ENCODE measurements around the gene RREB1. TPM values are rescaled to one million over a fixed set of nuclear protein-coding genes. Genes with fewer than 3 reads are reported as not detected.
"Not testable (repeated sequence)": the region's sequence is repeated elsewhere in the genome, so short reads cannot be mapped to it uniquely, and the experiment has no call there.

Gene RREB1
- total and polyA plus RNA-seq, 2 experiments from 2014 or later, result 6.4 to 12.4 TPM

DNA sequence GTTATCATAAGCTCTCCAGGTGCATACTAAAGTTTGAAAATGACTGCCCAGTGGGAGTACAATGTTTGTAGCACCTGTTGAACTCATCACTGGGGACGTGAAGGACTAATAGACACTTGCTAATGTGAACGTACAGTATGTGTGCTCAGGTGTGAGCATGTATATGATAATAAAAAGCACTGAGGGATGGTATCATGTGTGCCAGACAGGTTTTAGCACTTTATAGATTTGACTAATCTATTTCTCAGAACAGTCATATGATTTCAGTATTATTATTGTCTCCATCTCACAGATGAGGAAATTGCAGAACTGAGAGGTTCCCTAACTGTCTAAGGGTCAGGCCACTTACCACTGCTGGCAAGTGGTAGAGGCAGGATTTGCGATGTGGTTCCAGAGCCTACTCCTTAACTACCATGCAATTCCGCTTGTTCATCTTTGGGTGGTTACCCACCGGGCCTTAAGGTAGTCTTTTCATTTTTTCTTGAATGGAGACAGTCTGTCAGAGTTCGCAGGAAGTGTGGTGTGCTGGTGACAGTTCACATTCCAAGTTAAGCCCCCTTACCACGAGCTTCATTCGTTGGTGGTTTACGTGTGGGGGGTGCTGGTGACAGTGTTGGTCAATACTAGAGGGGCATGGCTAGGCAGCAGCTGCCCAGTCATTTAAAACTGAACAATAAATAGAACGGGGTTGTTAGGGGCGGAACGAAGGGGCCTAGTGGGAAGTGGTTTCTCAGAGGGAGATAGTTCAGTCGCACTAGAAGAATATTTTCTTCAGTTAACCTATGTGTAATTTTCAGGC is 46.8 kb downstream of the RREB1 start:
- Histone ChIP-seq H3K9me3 (ENCODE audit: low read depth) (no peaks in the 10 kb centered on the region), H3K9ac (no peak overlapping the region), H3K27me3 (replicated peaks; ENCODE audit: insufficient read depth) (no peaks in the 10 kb centered on the region), H3K4me3 (no peak overlapping the region), H3K27ac (no peak overlapping the region), H3K9me2 (ENCODE audit: insufficient read depth) (no peaks in the 10 kb centered on the region), H4K20me1 (ENCODE audit: insufficient read depth) (no peaks in the 10 kb centered on the region), H3K36me3 (ENCODE audit: low read depth) (no peaks in the 10 kb centered on the region), H3K4me1 (ENCODE audit: insufficient read depth) (peaks cover 65% of the 10 kb centered on the region), H3K79me2 (ENCODE audit: insufficient read depth) (peaks cover 92% of the 10 kb centered on the region), H3K4me2 (ENCODE audit: unreplicated experiment) (no peak overlapping the region), H2AFZ (no peak overlapping the region), H3F3A (ENCODE audit: insufficient read depth) (peaks cover 39% of the 10 kb centered on the region)
- no peak for DNase-seq
- WGBS, 2 experiments (ENCODE audit: low coverage in 1 of 2, low lambda C conversion rate in 2 of 2, missing lambda C conversion rate in 2 of 2), result 93 to 94% methylated on average over 13 of the region's 13 CpGs
- TF ChIP-seq EZH2 (IDR thresholded peaks at IDR 0.05; ENCODE audit: insufficient read depth, poor library complexity, severe bottlenecking), result no peak
- TF ChIP-seq EZH2phosphoT487 (IDR thresholded peaks at IDR 0.05; ENCODE audit: insufficient read depth, low read depth), result no peak
- in situ Hi-C loops (cut with MboI), result no loop called here

DNA sequence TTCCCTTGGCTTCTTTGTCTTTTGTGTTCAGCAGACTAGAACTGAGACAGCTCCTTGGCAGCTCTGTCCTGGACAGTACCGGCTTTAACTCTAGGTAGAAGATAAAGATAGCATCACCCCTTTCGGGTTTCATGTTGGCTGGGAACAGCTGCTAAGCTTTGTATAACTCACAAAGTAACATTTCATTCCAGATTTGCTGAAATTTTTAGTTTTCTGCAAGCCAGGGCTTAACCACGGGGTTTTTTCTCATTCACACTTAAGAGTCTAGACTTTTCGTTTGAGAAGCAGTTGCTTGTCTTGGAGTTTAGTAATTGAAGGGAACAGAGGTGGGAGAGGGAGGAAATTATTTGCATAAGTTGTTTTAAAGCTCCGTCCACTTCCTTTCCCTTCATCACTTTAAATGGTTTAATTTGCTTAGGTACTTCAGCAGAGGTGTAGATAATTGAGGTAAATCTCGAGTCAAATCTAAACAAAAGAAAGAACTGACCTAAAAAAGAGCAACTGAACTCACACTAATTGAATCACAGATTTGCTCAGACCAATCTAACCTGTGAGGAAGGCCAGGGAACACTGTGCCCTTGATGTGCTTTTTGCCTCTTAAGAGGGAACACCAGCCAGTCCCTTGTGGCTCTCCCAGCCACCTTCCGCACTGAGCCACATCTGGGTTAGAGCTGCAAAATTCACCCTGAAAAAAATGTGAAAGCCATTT is 48.3 kb downstream of the RREB1 start:
- Histone ChIP-seq H4K20me1 (ENCODE audit: insufficient read depth) (no peaks in the 10 kb centered on the region), H3K36me3 (ENCODE audit: low read depth) (no peaks in the 10 kb centered on the region), H3K9me3 (ENCODE audit: low read depth) (no peaks in the 10 kb centered on the region), H3K27ac (peak overlapping the region; percentile 79), H3K4me3 (peak overlapping the region; percentile 64; the same call in 1 of the 2 replicates), H3K9me2 (ENCODE audit: insufficient read depth) (no peaks in the 10 kb centered on the region), H3K4me1 (ENCODE audit: insufficient read depth) (peaks cover 66% of the 10 kb centered on the region), H3K27me3 (replicated peaks; ENCODE audit: insufficient read depth) (no peaks in the 10 kb centered on the region), H3K79me2 (ENCODE audit: insufficient read depth) (peaks cover 92% of the 10 kb centered on the region), H3K4me2 (ENCODE audit: unreplicated experiment) (peak overlapping the region; percentile 67), H3K9ac (peak overlapping the region; percentile 51; the same call in 1 of the 2 replicates), H2AFZ (no peak overlapping the region), H3F3A (ENCODE audit: insufficient read depth) (peaks cover 48% of the 10 kb centered on the region)
- DNase-seq, result peak; percentile 40
- TF ChIP-seq EZH2 (IDR thresholded peaks at IDR 0.05; ENCODE audit: insufficient read depth, poor library complexity, severe bottlenecking), result no peak
- TF ChIP-seq EZH2phosphoT487 (IDR thresholded peaks at IDR 0.05; ENCODE audit: insufficient read depth, low read depth), result no peak
- WGBS, 2 experiments (ENCODE audit: low coverage in 1 of 2, low lambda C conversion rate in 2 of 2, missing lambda C conversion rate in 2 of 2), result 75 to 79% methylated on average over 7 of the region's 7 CpGs
- in situ Hi-C loops (cut with MboI), result no loop called here

DNA sequence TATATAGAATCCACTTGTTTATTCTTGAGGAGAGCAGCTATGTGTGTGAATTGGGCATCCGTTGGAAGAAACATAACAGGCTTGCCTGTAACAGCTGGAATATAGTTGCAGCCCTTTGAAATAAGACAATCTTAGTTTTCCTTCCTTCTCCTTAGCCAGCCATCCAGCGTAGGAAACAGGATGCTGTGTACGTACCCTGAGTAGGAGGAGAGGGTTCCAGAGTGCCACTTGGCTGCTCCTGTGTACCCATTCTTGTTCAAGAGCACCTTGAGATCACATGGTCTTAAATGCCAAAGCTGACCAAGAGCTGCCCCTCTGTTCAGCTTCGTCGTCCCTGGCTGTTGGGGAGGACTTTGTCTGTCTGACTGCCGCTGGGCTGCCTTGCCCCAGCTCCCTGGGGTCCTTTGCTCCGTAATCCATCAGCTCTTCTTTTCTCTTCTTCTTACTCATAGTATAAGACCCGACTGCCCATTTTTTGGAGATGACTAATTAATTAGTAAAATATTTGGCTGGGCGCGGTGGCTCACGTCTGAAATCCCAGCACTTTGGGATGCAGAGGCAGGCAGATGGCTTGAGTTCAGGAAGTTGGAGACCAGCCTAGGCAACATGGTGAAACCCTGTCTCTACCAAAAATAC is 49.0 kb downstream of the RREB1 start:
- peak overlapping the region; percentile 64 for H3K4me3 ChIP-seq
- peaks cover 54% of the 10 kb centered on the region for H3F3A ChIP-seq (ENCODE audit: insufficient read depth)
- DNase-seq, result peak; percentile 94
- H3K79me2 ChIP-seq (ENCODE audit: insufficient read depth), result peaks cover 92% of the 10 kb centered on the region
- H2AFZ ChIP-seq, result no peak overlapping the region
- TF ChIP-seq EZH2phosphoT487 (IDR thresholded peaks at IDR 0.05; ENCODE audit: insufficient read depth, low read depth), result no peak
- TF ChIP-seq EZH2 (IDR thresholded peaks at IDR 0.05; ENCODE audit: insufficient read depth, poor library complexity, severe bottlenecking), result no peak
- H3K9me2 ChIP-seq (ENCODE audit: insufficient read depth), result no peaks in the 10 kb centered on the region
- H3K4me2 ChIP-seq (ENCODE audit: unreplicated experiment), result peak overlapping the region; percentile 67
- no peaks in the 10 kb centered on the region for H3K9me3 ChIP-seq (ENCODE audit: low read depth)
- no peaks in the 10 kb centered on the region for H3K36me3 ChIP-seq (ENCODE audit: low read depth)
- peaks cover 63% of the 10 kb centered on the region for H3K4me1 ChIP-seq (ENCODE audit: insufficient read depth)
- no peaks in the 10 kb centered on the region for H4K20me1 ChIP-seq (ENCODE audit: insufficient read depth)
- H3K27me3 ChIP-seq (replicated peaks; ENCODE audit: insufficient read depth), result no peaks in the 10 kb centered on the region
- peak overlapping the region; percentile 79 for H3K27ac ChIP-seq
- peak overlapping the region; percentile 51 for H3K9ac ChIP-seq
- in situ Hi-C loops (cut with MboI), result no loop called here
- WGBS, 2 experiments (ENCODE audit: low coverage in 1 of 2, low lambda C conversion rate in 2 of 2, missing lambda C conversion rate in 2 of 2), result 8 to 16% methylated on average over 11 of the region's 11 CpGs

DNA sequence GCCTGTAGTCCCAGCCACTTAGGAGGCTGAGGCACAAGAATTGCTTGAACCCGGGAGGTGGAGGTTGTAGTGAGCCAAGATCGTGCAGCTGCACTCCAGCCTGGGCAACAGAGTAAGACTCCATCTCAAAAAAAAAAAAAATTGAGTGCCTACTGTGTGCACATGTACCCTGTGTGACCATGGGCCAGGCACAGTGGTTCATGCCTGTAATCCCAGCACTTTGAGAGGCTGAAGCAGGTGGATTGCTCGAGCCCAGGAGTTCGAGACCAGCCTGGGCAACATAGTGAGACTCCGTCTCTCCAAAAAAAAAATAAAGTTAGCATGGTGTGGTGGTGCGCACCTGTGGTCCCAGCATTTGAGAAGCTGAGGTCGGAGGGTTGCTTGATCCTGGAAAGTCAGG is 49.5 kb downstream of the RREB1 start:
- peaks cover 92% of the 10 kb centered on the region for H3K79me2 ChIP-seq (ENCODE audit: insufficient read depth)
- H3K27me3 ChIP-seq (replicated peaks; ENCODE audit: insufficient read depth); H3K9me3 ChIP-seq (ENCODE audit: low read depth); H3K36me3 ChIP-seq (ENCODE audit: low read depth); in situ Hi-C loops (cut with MboI); H4K20me1 ChIP-seq (ENCODE audit: insufficient read depth); DNase-seq; H3K9me2 ChIP-seq (ENCODE audit: insufficient read depth); H2AFZ ChIP-seq: not testable (repeated sequence)
- H3K4me1 ChIP-seq (ENCODE audit: insufficient read depth), result peaks cover 57% of the 10 kb centered on the region
- peaks cover 55% of the 10 kb centered on the region for H3F3A ChIP-seq (ENCODE audit: insufficient read depth)
- WGBS, 2 experiments (ENCODE audit: low coverage in 1 of 2, low lambda C conversion rate in 2 of 2, missing lambda C conversion rate in 2 of 2), result 67 to 72% methylated on average over 6 to 7 of the region's 7 CpGs
- H3K9ac ChIP-seq, result peak overlapping the region; percentile 51
- H3K27ac ChIP-seq, result peak overlapping the region; percentile 79
- peak overlapping the region; percentile 64 for H3K4me3 ChIP-seq
- peak overlapping the region; percentile 67 for H3K4me2 ChIP-seq (ENCODE audit: unreplicated experiment)
